Effector memory CD4-positive, alpha-beta T cell (primary cell): ENCODE results near the gene CRACDL.

Experiments used
- DNase-seq, 3 donors: peaks; one replicate each; pipeline ENCODE4 v3.0.0-alpha.2; 2020
- H3K27ac ChIP-seq: 2 replicates; pipeline ENCODE4 v1.7.0; 2013; ENCODE audit warnings: mild to moderate bottlenecking, low read length, moderate library complexity; ENCODE audit not compliant: insufficient read depth, poor library complexity, severe bottlenecking
- H3K27me3 ChIP-seq: replicated peaks from 2 replicates; pipeline ENCODE4 v1.7.0; 2013; ENCODE audit warnings: mild to moderate bottlenecking, low read length; ENCODE audit not compliant: insufficient read depth, control insufficient read depth, poor library complexity, severe bottlenecking
- H3K36me3 ChIP-seq: 2 replicates; pipeline ENCODE4 v1.7.0; 2013; ENCODE audit warnings: mild to moderate bottlenecking, low read length, moderate library complexity; ENCODE audit not compliant: control insufficient read depth, insufficient read depth
- H3K4me1 ChIP-seq: 2 replicates; pipeline ENCODE4 v1.7.0; 2013; ENCODE audit warnings: low read length, mild to moderate bottlenecking; ENCODE audit not compliant: control insufficient read depth, insufficient read depth, poor library complexity, severe bottlenecking
- H3K4me3 ChIP-seq: 2 replicates; pipeline ENCODE4 v1.7.0; 2013; ENCODE audit warnings: low read length, low read depth, mild to moderate bottlenecking; ENCODE audit not compliant: insufficient read depth, poor library complexity, severe bottlenecking
- H3K9me3 ChIP-seq: 2 replicates; pipeline ENCODE4 v1.7.0; 2013; ENCODE audit warnings: mild to moderate bottlenecking, low read length, moderate library complexity; ENCODE audit not compliant: control insufficient read depth

Gene CRACDL

DNA sequence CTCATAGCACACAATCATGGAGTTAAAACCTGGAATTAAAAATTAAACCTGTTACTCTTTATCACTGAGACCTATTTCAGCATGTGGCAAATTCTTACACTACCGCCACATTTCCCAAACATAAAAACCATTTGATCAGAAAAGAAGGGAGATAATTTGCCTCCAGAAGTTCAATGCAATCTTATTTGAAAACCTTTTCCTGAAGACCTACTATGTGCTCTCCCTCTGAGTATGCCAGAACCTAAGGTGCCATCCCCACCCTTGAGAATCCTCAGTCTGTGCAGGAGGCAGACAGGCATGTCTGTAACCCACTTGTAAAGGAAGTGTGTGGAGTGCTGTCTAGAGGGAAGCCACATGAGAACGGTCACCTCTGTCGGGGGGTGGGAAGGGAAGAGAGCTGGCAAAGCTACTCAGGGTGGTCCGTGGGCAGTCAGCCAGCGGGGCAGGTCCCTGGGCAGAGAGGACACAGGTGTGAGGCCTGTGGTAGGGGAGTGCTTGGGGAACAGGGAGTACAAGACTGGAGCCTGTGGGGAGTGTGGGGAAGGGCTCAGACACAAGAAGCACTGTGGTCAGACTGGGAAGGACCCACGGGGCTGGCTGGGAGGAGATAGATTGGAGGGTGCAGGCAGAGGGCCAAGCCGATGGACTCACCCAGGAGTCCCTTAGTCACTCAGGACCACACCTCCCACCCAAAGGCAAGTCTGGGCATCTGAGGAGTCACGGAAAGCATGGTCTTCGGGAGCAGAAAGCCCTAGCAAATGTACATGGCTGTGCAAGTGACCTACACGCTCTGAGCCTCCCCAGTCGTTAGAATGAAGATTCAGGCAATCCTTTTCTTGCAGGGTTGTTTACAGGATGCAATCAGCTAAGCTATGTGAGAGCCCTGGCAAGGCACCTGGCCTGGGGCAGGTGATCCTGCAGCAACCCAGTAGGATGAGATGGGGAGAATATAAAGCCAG is 22.8 kb downstream of the CRACDL start:
- H3K27me3 ChIP-seq, result no peaks in the 10 kb centered on the region
- DNase-seq, result no peak
- no peak overlapping the region for H3K27ac ChIP-seq
- no peaks in the 10 kb centered on the region for H3K36me3 ChIP-seq
- H3K9me3 ChIP-seq, result no peaks in the 10 kb centered on the region
- no peaks in the 10 kb centered on the region for H3K4me1 ChIP-seq
- H3K4me3 ChIP-seq, result no peak overlapping the region

DNA sequence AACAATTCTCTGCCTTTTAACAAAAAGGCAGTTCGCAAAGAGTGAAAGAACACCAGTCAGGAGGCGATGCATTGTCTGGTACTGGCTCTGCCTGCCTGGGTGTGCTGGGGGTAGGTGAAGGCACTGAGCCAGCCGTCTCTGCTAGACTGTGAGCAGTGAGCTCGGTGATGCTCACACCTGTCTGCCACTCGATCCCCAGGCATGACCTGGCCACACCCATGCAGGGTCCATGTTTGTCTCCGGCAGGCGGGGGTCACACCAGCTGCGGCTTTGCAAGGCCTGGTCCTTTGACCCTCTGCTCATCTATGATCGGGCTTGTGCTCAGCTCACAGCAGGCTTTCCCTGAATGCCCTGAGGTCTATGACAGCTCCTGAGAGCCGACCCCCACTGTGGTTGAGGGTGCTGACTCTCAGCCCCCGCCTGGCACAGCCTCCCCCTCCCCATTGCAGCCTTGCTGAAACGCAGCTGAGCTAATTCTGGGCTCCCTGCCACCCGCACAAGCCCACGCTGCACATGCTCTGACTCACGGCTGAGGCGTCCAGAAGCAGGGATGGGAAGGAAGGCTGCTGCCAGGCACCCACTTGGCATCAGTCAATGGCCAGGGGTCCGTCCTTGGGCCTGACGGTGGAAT is 23.7 kb downstream of the CRACDL start:
- H3K27me3 ChIP-seq, result no peaks in the 10 kb centered on the region
- H3K4me1 ChIP-seq, result no peaks in the 10 kb centered on the region
- H3K4me3 ChIP-seq, result no peak overlapping the region
- H3K27ac ChIP-seq, result no peak overlapping the region
- no peaks in the 10 kb centered on the region for H3K9me3 ChIP-seq
- DNase-seq, result no peak
- no peaks in the 10 kb centered on the region for H3K36me3 ChIP-seq

DNA sequence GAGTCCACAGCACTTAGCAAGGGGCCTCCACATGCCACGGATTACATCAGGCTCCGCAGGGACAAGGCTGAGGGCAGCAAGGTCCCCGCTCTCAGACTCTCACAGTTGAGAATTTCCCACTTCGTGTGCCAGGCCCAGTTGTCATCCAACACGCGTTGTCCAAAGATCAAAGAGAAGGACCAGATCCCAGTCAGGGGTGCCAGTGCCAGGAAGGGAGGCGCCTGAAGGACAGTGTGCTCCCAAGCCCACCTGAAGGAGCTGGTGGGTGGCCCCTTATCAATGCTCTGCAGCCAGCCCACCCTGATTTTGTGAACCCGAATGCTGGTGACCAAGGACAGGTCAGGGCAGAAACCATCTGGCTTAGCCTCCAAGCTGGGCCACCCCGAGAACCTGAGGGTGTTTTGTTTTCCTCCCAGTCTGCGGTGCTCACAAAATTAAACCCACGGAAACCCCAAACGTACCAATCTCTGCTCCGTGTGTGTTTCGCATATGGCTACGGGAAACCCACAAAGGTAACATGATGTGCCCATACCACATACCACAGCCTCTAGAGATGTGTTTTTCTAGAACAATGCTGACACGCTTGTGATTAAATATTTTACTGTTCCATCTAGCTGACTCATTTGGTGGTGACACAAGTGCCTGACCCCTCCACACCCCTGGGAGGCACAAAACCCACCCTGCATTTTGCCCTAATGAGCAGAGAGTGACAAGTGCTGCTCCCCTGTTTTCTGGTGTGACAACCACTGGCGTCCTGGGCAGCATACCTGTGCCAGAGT is 24.5 kb downstream of the CRACDL start:
- no peak for DNase-seq
- Histone ChIP-seq H3K27me3 (no peaks in the 10 kb centered on the region), H3K4me3 (no peak overlapping the region), H3K9me3 (no peaks in the 10 kb centered on the region), H3K4me1 (no peaks in the 10 kb centered on the region), H3K36me3 (no peaks in the 10 kb centered on the region), H3K27ac (no peak overlapping the region)

DNA sequence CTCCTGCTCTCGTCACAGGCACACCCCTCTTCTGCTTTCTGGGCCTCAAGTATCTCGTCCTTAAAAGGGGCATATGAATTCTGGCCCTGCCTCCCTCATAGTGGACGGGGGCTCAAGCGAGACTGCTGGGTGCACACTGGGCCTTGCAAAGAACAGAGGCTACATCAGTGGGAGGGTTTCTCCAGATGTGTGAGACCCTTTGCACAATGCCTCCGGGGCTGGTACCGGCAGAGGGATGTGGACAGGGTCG is 25.0 kb downstream of the CRACDL start:
- DNase-seq, result no peak
- H3K4me1 ChIP-seq, result no peaks in the 10 kb centered on the region
- H3K27ac ChIP-seq, result no peak overlapping the region
- H3K36me3 ChIP-seq, result no peaks in the 10 kb centered on the region
- H3K9me3 ChIP-seq, result no peaks in the 10 kb centered on the region
- H3K4me3 ChIP-seq, result no peak overlapping the region
- H3K27me3 ChIP-seq, result no peaks in the 10 kb centered on the region

DNA sequence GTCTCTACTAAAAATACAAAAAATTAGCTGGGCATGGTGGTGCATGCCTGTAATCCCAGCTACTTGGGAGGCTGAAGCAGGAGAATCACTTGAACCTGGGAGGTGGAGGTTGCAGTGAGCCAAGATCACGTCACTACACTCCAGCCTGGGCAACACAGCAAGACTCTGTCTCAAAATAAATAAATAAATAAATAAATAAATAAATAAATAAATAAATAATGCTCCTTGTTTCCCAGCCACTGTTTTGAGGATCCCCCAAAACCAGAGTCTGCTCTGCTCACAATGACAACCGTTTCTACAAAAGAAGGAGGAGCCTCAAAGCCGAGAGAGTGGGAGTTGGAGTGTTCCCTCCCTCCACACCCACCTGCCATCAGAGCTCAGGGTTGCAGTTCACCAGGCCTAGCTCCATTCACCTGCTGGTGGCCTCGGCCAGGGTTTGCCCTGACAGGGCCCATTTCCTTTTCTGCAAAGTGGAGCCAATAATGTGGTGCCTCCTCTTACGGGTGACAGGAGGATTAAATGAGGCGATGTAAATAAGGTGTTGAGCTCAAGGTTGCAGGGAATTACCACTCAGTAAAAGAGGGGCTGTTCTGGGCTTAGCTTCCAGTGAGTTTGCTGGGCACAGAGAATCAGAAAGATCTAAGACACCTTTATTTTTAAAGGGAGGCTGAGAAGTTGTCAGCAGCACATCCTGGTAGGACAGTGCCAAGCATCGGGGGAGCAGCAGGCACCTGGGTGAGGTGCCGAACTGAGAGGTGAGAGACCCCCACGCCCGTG is 25.5 kb downstream of the CRACDL start:
- no peak overlapping the region for H3K27ac ChIP-seq
- no peaks in the 10 kb centered on the region for H3K36me3 ChIP-seq
- no peaks in the 10 kb centered on the region for H3K4me1 ChIP-seq
- no peak for DNase-seq
- no peak overlapping the region for H3K4me3 ChIP-seq
- no peaks in the 10 kb centered on the region for H3K9me3 ChIP-seq
- no peaks in the 10 kb centered on the region for H3K27me3 ChIP-seq

DNA sequence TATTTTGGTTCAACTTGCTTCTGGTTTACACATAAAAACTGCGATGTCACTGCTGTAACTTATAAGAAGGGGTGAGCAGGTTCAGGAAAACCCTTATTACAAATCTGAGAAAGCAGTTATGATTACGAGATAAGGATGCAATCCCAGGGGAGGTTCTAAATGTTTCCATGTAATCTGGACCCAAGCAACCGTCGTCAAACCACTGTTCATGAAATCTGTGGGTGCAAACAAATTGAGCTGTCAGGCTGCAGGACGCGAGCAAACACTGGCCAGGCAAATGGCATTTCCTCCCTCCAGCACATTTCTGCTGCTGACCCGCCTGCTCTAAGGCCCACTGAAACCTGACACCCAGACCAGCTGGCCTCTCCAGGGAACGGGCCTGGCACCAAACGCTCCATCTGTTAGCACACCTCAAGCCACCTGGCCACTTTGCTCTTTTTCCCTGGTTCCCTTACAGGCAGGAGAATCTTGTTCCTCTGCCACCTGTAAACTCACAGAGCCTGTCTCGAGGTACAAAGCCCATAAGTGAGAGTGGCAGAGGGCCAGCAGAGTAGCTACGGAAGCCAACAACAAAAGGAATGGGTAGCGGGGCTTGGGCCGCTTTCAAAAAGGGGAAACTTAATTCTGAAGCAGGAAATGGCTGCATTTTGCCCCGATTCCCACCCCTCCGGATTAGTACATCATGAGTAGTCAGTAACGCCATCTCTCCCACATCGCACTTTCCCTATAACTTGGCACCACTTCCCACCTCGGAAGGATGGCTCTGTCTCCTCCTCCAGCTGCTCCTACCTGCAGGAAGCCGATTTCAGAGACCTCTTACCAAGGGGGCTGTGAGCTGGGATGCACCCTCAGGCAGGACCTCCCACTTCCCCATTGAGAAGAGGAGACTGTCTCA is 26.5 kb downstream of the CRACDL start:
- no peaks in the 10 kb centered on the region for H3K36me3 ChIP-seq
- no peaks in the 10 kb centered on the region for H3K4me1 ChIP-seq
- H3K9me3 ChIP-seq, result no peaks in the 10 kb centered on the region
- no peak for DNase-seq
- H3K27ac ChIP-seq, result no peak overlapping the region
- no peaks in the 10 kb centered on the region for H3K27me3 ChIP-seq
- H3K4me3 ChIP-seq, result no peak overlapping the region

DNA sequence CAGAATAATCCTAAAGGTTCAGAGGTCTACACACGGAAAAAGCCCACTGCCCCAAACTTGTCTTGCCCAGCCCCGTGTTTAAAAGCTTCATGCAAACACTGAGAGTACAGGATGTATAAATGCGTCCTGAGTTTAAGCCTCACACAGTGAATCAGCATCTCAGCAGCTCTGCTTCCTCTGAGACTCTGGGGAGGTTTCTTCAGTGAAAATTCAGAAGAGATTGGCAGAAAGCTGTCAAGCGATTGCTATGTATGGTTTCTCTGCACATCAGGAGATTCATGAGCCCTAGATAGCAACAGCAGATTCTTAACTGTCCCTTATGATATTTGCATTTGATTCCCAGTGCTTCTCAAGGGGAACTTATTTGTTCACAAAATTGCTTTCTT is 27.1 kb downstream of the CRACDL start:
- H3K4me3 ChIP-seq, result no peak overlapping the region
- no peak overlapping the region for H3K27ac ChIP-seq
- H3K36me3 ChIP-seq, result no peaks in the 10 kb centered on the region
- DNase-seq, result no peak
- H3K4me1 ChIP-seq, result no peaks in the 10 kb centered on the region
- no peaks in the 10 kb centered on the region for H3K9me3 ChIP-seq
- no peaks in the 10 kb centered on the region for H3K27me3 ChIP-seq

DNA sequence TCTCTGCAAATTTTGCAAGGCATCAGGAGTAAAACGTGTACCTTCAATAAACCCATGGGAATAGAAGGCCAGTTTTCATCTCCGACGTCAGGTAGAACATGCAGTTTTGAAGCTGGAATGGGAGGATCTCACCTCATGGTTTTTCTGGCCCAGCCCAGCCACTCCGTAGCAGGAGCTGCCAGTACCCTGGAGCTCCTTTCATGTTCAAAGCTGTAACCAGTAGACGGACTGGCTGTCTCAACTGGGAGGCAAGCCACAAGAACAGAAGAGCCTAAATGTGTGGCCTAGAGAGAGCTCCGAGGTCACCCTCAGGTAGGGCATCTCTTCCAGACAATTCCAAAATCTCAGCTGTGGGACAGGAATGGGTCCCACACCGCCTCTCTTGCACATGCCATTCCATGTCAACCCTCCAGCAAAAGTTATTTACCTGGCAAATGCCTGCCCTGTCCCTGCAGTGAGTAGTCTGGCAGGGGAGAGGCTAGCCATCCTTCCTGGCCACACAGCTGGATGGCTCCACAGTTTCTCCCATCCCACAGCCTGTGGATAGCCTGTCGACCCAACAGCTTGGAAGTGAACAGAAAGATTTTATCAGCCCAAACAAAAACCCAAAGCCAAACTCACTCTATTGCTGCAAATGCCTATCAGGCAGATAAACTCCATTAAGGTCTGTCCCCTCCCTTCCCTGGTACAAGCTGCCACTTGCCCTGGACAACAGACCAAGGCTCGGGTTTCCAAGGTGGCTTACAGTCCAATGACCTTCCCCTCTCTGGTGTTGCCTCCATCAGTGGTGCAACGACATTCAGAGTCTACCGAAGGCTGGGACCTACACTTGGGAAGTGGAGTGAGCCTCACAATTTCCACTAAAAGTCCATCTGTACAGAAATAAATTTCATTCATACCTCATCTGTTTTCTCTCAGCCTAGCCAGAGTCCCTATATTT is 27.8 kb downstream of the CRACDL start:
- H3K9me3 ChIP-seq, result no peaks in the 10 kb centered on the region
- H3K36me3 ChIP-seq, result no peaks in the 10 kb centered on the region
- H3K27me3 ChIP-seq, result no peaks in the 10 kb centered on the region
- H3K27ac ChIP-seq, result no peak overlapping the region
- DNase-seq, result no peak
- no peaks in the 10 kb centered on the region for H3K4me1 ChIP-seq
- no peak overlapping the region for H3K4me3 ChIP-seq
